HG03097 (cell line): ENCODE data around the gene NOP56.
"Not testable (repeated sequence)": the region's sequence is repeated elsewhere in the genome, so short reads cannot be mapped to it uniquely, and the experiment has no call there.

ENCODE experiments used
- ATAC-seq: cut with Tn5 transposase; IDR thresholded peaks from one replicate; pipeline ENCODE4 v1.9.1; 2021; ENCODE audit not compliant: unreplicated experiment, low FRiP score

NOP56 gene

GRCh38 chr20:2673453-2673852 is 21.0 kb downstream of the NOP56 start:
- ATAC-seq, result no peak

GRCh38 chr20:2680046-2680445 is 27.6 kb downstream of the NOP56 start:
- ATAC-seq, result no peak

GRCh38 chr20:2682040-2682439 is 29.6 kb downstream of the NOP56 start:
- ATAC-seq, result not testable (repeated sequence)

- ATAC-seq, result not testable (repeated sequence)
These were observed 32.4 kb downstream of the NOP56 start for GRCh38 chr20:2684817-2685216.

GRCh38 chr20:2687514-2687913 is 35.1 kb downstream of the NOP56 start:
- no peak for ATAC-seq

GRCh38 chr20:2688041-2688591 is 35.7 kb downstream of the NOP56 start:
- ATAC-seq, result no peak

- no peak for ATAC-seq
These were observed 37.8 kb downstream of the NOP56 start for GRCh38 chr20:2690213-2690612.

- ATAC-seq, result no peak
These were observed 38.3 kb downstream of the NOP56 start for GRCh38 chr20:2690718-2691117.

GRCh38 chr20:2691127-2691526 is 38.7 kb downstream of the NOP56 start:
- no peak for ATAC-seq

- no peak for ATAC-seq
These were observed 39.2 kb downstream of the NOP56 start for GRCh38 chr20:2691663-2692035.

- ATAC-seq, result no peak
These were observed 39.8 kb downstream of the NOP56 start, which contains the start of gene EBF4 for GRCh38 chr20:2692036-2692885. EBF4 (plus strand) TSS chr20:2692780; CDS start chr20:2693646, 866 bp downstream.

GRCh38 chr20:2692886-2693285 is 40.5 kb downstream of the NOP56 start:
- ATAC-seq, result no peak

GRCh38 chr20:2693286-2694007 is 41.0 kb downstream of the NOP56 start:
- ATAC-seq, result no peak

GRCh38 chr20:2694008-2694471 is 41.6 kb downstream of the NOP56 start:
- no peak for ATAC-seq

GRCh38 chr20:2694519-2694918 is 42.1 kb downstream of the NOP56 start:
- no peak for ATAC-seq

GRCh38 chr20:2695206-2695983 is 43.0 kb downstream of the NOP56 start:
- ATAC-seq, result no peak

GRCh38 chr20:2695984-2696525 is 43.6 kb downstream of the NOP56 start:
- ATAC-seq, result not testable (repeated sequence)

- no peak for ATAC-seq
These were observed 44.2 kb downstream of the NOP56 start for GRCh38 chr20:2696646-2697045.

- ATAC-seq, result no peak
These were observed 45.3 kb downstream of the NOP56 start for GRCh38 chr20:2697768-2698167.

GRCh38 chr20:2698186-2698817 is 45.9 kb downstream of the NOP56 start:
- ATAC-seq, result no peak
